Right lobe of liver (tissue), 6 donors: ENCODE measurements around the gene RUFY2. TPM values are rescaled to one million over a fixed set of nuclear protein-coding genes. Genes with fewer than 3 reads are reported as not detected.
A peak's percentile ranks its signal among the peaks of the same experiment; 100 is the strongest.

Source experiments
- ATAC-seq, 4 donors: fragments of 200-7000 bp; cut with Tn5 transposase; one replicate each; pipeline ENCODE4 v1.9.1; 2020; ENCODE audit warnings: mild to moderate bottlenecking in 4 of 4, moderate library complexity in 4 of 4
- DNase-seq, 3 donors: peaks; one replicate each; pipeline ENCODE4 v3.0.0-alpha.2; 2020
- H3K27ac ChIP-seq, 3 donors: fragments of 200-600 bp; one replicate each; pipeline ENCODE4 v1.8.0; 2022
- H3K27me3 ChIP-seq, 2 donors: fragments of 200-600 bp; one replicate each; pipeline ENCODE4 v1.8.0; 2022
- H3K36me3 ChIP-seq, 4 donors: fragments of 200-600 bp; sonication (generic) in 1 of 4; one replicate each; pipeline versions ENCODE4 v1.5.1 to v1.8.0; 2017 to 2022; ENCODE audit warnings: control low read depth in 1 of 4
- H3K4me1 ChIP-seq, 4 donors: fragments of 200-600 bp; sonication (generic) in 1 of 4; one replicate each; pipeline versions ENCODE4 v1.5.1 to v1.8.0; 2017 to 2022; ENCODE audit warnings: control low read depth in 1 of 4
- H3K4me3 ChIP-seq, 3 donors: fragments of 200-600 bp; one replicate each; pipeline ENCODE4 v1.8.0; 2022
- H3K9me3 ChIP-seq, 4 donors: fragments of 200-600 bp; sonication (generic) in 1 of 4; one replicate each; pipeline versions ENCODE4 v1.5.1 to v1.8.0; 2017 to 2022; ENCODE audit warnings: control low read depth in 1 of 4
- POLR2A ChIP-seq: fragments of 450-650 bp; IDR thresholded peaks from one replicate; pipeline ENCODE4 v1.6.1; 2017; ENCODE audit warnings: antibody characterized with exemption, mild to moderate bottlenecking
- WGBS: methylation state at CpG from one replicate; pipeline ENCODE4 v1.1.6; 2018; ENCODE audit warnings: low coverage, low lambda C conversion rate; ENCODE audit not compliant: insufficient coverage; ENCODE audit errors: missing lambda C conversion rate; 5-methylcytosine and 5-hydroxymethylcytosine counted together
- intact Hi-C, 2 donors: fragments of 100-400 bp; cut with DNase I; formaldehyde crosslinking; loops; one replicate each; pipeline versions ENCODE4 v1.11.2 to v1.14.1; 2022
- total RNA-seq, 6 experiments: library from RNA; depleted of rRNA in 2 of 6; stranded (reverse); fragments of >200 nt in 2 of 6; fragmentation: NEBNext Ultra II Directional in 3 of 6; extraction: Animal tissue kit (Norgen Biotek cat#: 25700) in 3 of 6; gene quantifications; one replicate each; pipeline versions ENCODE4 v1.1.0 to v1.2.4, GENCODE V29; 2016 to 2023
- TF ChIP-seq, protein P1 (sequence below), 4 donors: fragments of 200-600 bp in 3 of 4; fragments of 450-650 bp in 1 of 4; IDR thresholded peaks; one replicate each; pipeline versions ENCODE4 v1.5.1 to v1.8.0; 2016 to 2022; ENCODE audit warnings: antibody characterized with exemption in 4 of 4, mild to moderate bottlenecking in 2 of 4
- donor health status: DM: no; HTN: yes; CAD: no.
- donor health status: DM: no; HTN: no; CAD: no.
- donor health status: DM: no; HTN: no; CAD: no.
- donor health status: DM: no; HTN: yes; CAD: no.
- donor health status: DM: no; HTN: yes; CAD: no.

The RUFY2 gene
- total RNA-seq, 6 experiments from 2014 or later, result 4.7 to 9.0 (median 5.6) TPM

DNA sequence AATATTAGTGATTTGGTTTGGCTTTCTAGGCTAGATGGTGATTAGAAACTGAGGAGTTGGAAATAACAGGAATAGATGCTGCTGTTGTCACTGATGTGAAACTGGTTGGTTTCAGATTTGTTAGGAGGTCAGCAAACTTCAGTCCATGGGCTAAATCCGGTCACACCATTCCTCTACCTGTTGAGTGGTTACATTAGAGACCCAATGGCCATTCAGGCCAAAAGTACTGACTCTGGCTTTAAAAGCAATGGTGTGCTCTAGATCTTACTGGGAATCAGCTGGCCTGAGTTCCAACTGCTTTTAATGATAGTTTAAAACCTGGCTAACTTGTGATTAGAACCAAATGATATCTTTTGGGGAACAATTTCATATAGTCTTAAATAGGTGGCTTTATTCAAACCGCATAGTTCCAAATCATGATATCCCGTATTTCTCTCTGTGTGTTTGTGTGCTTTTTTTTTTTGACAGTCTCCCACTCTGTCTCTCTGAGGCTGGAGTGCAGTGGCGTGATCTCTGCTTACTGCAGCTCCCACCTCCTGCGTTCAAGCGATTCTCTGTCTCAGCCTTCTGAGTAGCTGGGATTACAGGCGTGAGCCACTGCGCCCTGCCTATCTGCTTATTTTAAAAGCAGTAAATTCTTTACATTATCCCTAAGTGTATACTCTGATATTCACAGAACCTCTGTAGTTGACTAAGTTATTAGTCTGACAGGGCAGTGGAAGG is 66.6 kb downstream of the RUFY2 start:
- H3K9me3 ChIP-seq, result no peaks in the 10 kb centered on the region
- TF ChIP-seq, protein P1, sequence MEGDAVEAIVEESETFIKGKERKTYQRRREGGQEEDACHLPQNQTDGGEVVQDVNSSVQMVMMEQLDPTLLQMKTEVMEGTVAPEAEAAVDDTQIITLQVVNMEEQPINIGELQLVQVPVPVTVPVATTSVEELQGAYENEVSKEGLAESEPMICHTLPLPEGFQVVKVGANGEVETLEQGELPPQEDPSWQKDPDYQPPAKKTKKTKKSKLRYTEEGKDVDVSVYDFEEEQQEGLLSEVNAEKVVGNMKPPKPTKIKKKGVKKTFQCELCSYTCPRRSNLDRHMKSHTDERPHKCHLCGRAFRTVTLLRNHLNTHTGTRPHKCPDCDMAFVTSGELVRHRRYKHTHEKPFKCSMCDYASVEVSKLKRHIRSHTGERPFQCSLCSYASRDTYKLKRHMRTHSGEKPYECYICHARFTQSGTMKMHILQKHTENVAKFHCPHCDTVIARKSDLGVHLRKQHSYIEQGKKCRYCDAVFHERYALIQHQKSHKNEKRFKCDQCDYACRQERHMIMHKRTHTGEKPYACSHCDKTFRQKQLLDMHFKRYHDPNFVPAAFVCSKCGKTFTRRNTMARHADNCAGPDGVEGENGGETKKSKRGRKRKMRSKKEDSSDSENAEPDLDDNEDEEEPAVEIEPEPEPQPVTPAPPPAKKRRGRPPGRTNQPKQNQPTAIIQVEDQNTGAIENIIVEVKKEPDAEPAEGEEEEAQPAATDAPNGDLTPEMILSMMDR (IDR thresholded peaks at IDR 0.05), result no peak
- no peak for TF ChIP-seq POLR2A
- H3K27ac ChIP-seq, result no peak overlapping the region
- no peaks in the 10 kb centered on the region for H3K27me3 ChIP-seq
- intact Hi-C loops, result no loop called here
- H3K4me3 ChIP-seq, result no peak overlapping the region
- peaks cover 0 to 27% (median 12%) of the 10 kb centered on the region in 4 donors for H3K4me1 ChIP-seq
- WGBS, result 95% methylated on average over 7 of the region's 8 CpGs
- ATAC-seq (no peak), DNase-seq (no peak)
- H3K36me3 ChIP-seq, result peaks cover 17 to 82% (median 55%) of the 10 kb centered on the region in 4 donors

DNA sequence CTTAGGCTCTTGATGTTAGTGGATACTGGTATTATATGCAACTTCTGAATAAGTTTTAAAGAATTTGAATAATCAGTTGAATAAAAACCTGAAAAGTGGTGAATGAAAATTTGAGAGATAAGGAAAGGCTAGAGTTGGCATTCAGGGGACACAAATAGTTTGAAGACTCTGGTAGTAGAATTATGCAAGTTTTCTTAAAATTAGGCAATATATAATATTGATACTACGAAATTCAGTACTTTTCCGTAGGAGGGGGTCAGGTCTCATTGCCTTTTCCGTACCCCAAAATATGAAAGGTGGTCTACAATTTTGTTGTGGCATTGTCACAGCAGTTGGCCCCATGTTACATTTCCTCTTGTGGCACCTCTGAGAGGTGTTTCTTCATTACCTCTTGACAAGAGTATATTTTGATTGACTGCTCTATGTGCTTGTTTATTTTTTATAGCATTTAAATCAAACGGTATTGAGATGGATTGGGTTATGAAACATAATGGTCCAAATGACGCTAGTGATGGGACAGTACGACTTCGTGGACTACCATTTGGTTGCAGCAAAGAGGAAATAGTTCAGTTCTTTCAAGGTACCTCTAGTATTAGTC is 70.2 kb downstream of the RUFY2 start:
- H3K27me3 ChIP-seq, result no peaks in the 10 kb centered on the region
- peak overlapping the region in 1 of 3 donors; percentile 88 for H3K4me3 ChIP-seq
- no peak for ATAC-seq
- no peak for DNase-seq
- H3K9me3 ChIP-seq, result no peaks in the 10 kb centered on the region
- peaks cover 0 to 48% (median 13%) of the 10 kb centered on the region in 4 donors for H3K4me1 ChIP-seq
- peaks cover 17 to 45% (median 32%) of the 10 kb centered on the region in 4 donors for H3K36me3 ChIP-seq
- TF ChIP-seq, protein P1 (IDR thresholded peaks at IDR 0.05), result no peak
- TF ChIP-seq POLR2A, result no peak
- peak overlapping the region in 1 of 3 donors; percentile 1 for H3K27ac ChIP-seq
- intact Hi-C loops, result no loop called here
- 30% methylated on average over 7 of the region's 7 CpGs for WGBS

DNA sequence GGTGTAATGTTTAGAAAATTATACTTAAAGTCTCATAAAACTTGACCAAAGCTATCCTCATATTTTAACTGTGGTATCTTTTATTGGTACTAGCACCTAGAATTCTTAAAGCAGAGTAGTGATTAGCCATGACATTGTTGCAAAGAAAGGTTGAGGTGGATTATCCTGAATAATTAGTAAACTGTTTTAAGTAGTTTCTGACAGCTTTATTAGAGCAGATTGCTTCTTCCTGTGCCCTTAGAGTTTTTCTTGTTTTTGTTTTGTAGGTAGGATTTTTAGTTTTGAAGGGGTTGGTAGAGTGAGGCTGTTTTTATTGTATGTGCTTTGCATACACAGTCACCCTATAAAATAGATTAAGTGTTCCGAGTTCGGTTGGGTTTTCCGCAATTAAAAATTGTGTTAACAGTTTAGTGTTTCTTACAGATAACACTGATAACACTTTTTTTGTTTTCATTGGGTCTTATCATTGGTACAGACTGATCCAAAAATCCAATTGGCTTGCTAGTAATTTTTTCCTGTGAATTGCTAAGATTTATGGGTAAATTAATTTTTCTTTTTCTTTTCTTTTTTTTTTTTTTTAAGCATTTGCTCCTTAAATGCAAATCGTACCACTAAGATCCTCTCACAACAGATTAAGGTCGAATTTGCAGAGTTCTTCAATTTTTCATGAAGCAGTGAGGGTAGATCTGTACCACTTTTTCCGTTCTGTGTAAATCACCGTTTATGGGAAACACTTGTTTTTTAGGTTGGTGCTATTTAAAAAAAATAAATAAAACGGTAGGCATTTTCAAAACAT is 72.2 kb downstream of the RUFY2 start:
- no peak for DNase-seq

More for the DNA sequence above, 72.2 kb downstream of the RUFY2 start:
- Histone ChIP-seq H3K36me3 (peaks cover 10 to 25% (median 14%) of the 10 kb centered on the region in 4 donors), H3K4me1 (peaks cover 0 to 48% (median 13%) of the 10 kb centered on the region in 4 donors), H3K27me3 (no peaks in the 10 kb centered on the region), H3K9me3 (no peaks in the 10 kb centered on the region), H3K27ac (peak overlapping the region in 2 of 3 donors; percentile 7 to 8), H3K4me3 (peak overlapping the region; percentile 78 to 88 (median 79))
- ATAC-seq, result no peak
- 3% methylated on average over 8 of the region's 8 CpGs for WGBS
- intact Hi-C loops, result no loop called here
- TF ChIP-seq, protein P1 (IDR thresholded peaks at IDR 0.05), result no peak
- no peak for TF ChIP-seq POLR2A
